Measurements from ENCODE around the gene MTAP.

- TF ChIP-seq CTCF (conservative IDR thresholded peaks at IDR 0.05; ENCODE audit: low read length) (no peak), EZH2phosphoT487 (IDR thresholded peaks at IDR 0.05; ENCODE audit: borderline replicate concordance) (no peak)
Measured at GRCh38 chr9:21875893-21876292, 73.5 kb downstream of the MTAP start.
